A673 (cell line): ENCODE results near the gene AGMO. TPM values are rescaled to one million over a fixed set of nuclear protein-coding genes. Genes with fewer than 3 reads are reported as not detected.

Experiments
- BruUV-seq: library from RNA; stranded (reverse); fragments of 400-500 nt; replicated peaks from 2 replicates; lab custom pipeline; 2021; lab: Mats Ljungman, UMichigan
- CTCF ChIA-PET: fragments of 300-600 bp; sonication (Branson Sonifier 250); formaldehyde crosslinking; loops from one replicate; lab custom pipeline; 2022; ENCODE audit warnings: antibody characterized with exemption; lab: Charles Lee
- POLR2A ChIA-PET: fragments of 300-600 bp; sonication (Branson Sonifier 250); formaldehyde crosslinking; loops from one replicate; lab custom pipeline; 2022; ENCODE audit warnings: antibody characterized with exemption; ENCODE audit not compliant: low non-redundant PET; lab: Charles Lee
- DNase-seq: peaks from one replicate; pipeline ENCODE4 v3.0.0-alpha.2; 2015; ENCODE audit warnings: low spot score
- H3K27ac ChIP-seq: fragments of 200-600 bp; sonication (generic); 2 replicates; pipeline ENCODE4 v1.5.1; 2016; ENCODE audit warnings: mixed run types, low read depth, mild to moderate bottlenecking, mixed read lengths, antibody characterized with exemption, low read length; ENCODE audit not compliant: poor library complexity, severe bottlenecking
- H3K27me3 ChIP-seq: fragments of 200-600 bp; sonication (generic); replicated peaks from 2 replicates; pipeline ENCODE4 v1.6.1; 2017; ENCODE audit warnings: mixed run types, low read depth, mild to moderate bottlenecking, mixed read lengths, antibody characterized with exemption, low read length; ENCODE audit not compliant: insufficient read depth, poor library complexity
- H3K36me3 ChIP-seq: fragments of 200-600 bp; sonication (generic); 2 replicates; pipeline ENCODE4 v1.6.1; 2016; ENCODE audit warnings: mixed run types, mild to moderate bottlenecking, mixed read lengths, antibody characterized with exemption, low read length; ENCODE audit not compliant: insufficient read depth, poor library complexity, severe bottlenecking
- H3K4me1 ChIP-seq: fragments of 200-600 bp; sonication (generic); 2 replicates; pipeline ENCODE4 v1.6.1; 2017; ENCODE audit warnings: mixed run types, mild to moderate bottlenecking, mixed read lengths, antibody characterized with exemption, low read length; ENCODE audit not compliant: insufficient read depth, poor library complexity, severe bottlenecking
- H3K4me3 ChIP-seq: fragments of 200-600 bp; sonication (generic); 2 replicates; pipeline ENCODE4 v1.5.1; 2016; ENCODE audit warnings: low read depth, mixed run types, mild to moderate bottlenecking, mixed read lengths, low read length; ENCODE audit not compliant: poor library complexity, severe bottlenecking
- H3K9me3 ChIP-seq: fragments of 200-600 bp; sonication (generic); 2 replicates; pipeline ENCODE4 v1.6.1; 2016; ENCODE audit warnings: mixed run types, low read depth, mild to moderate bottlenecking, mixed read lengths, antibody characterized with exemption, low read length; ENCODE audit not compliant: poor library complexity, severe bottlenecking
- EZH2 ChIP-seq: fragments of 200-600 bp; sonication (generic); IDR thresholded peaks from 2 replicates; pipeline ENCODE4 v1.6.1; 2017; ENCODE audit warnings: borderline replicate concordance, low read depth, mild to moderate bottlenecking, mixed read lengths, antibody characterized with exemption, low read length; ENCODE audit not compliant: poor library complexity, severe bottlenecking
- intact Hi-C: fragments of 100-400 bp; cut with micrococcal nuclease; formaldehyde crosslinking; loops from one replicate; pipeline ENCODE4 v1.10.0; 2022; ENCODE audit not compliant: unreplicated experiment
- total RNA-seq: library from RNA; stranded (reverse); gene quantifications from 2 replicates; pipeline ENCODE4 v1.2.3, GENCODE V29; 2021
- TF ChIP-seq, protein P1 (sequence below): fragments of 300-800, 200-600 bp; sonication (generic); conservative IDR thresholded peaks from 2 replicates; pipeline ENCODE4 v1.5.1; 2017; ENCODE audit warnings: low read depth, mild to moderate bottlenecking, antibody characterized with exemption, low read length, moderate library complexity, mixed read lengths

The AGMO gene
- total RNA-seq, 1 experiment from 2014 or later, result not detected

DNA sequence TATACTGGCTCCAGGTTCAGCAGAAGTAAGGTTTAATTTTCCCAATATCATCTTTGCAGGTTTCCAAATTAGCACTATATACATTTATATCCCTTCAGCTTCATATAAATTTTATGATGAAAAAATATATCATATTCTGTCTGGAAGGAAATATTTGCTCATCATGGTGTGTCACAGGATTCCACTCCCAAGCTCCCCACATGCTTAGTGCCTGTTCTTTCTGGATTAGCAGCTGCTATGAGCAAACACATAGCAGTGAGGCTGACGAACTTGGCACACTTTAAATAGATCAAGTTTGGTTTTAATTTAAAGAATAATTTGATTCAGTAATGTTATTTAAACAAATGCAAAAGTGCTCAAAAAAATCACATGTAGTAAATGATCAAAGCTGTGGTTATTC, 251.9 kb downstream of the AGMO start:
- Histone ChIP-seq H3K4me1 (peaks cover 6% of the 10 kb centered on the region), H3K27ac (no peak overlapping the region), H3K36me3 (no peaks in the 10 kb centered on the region), H3K4me3 (no peak overlapping the region), H3K27me3 (no peaks in the 10 kb centered on the region), H3K9me3 (no peaks in the 10 kb centered on the region)
- DNase-seq, result no peak
- TF ChIP-seq, protein P1, sequence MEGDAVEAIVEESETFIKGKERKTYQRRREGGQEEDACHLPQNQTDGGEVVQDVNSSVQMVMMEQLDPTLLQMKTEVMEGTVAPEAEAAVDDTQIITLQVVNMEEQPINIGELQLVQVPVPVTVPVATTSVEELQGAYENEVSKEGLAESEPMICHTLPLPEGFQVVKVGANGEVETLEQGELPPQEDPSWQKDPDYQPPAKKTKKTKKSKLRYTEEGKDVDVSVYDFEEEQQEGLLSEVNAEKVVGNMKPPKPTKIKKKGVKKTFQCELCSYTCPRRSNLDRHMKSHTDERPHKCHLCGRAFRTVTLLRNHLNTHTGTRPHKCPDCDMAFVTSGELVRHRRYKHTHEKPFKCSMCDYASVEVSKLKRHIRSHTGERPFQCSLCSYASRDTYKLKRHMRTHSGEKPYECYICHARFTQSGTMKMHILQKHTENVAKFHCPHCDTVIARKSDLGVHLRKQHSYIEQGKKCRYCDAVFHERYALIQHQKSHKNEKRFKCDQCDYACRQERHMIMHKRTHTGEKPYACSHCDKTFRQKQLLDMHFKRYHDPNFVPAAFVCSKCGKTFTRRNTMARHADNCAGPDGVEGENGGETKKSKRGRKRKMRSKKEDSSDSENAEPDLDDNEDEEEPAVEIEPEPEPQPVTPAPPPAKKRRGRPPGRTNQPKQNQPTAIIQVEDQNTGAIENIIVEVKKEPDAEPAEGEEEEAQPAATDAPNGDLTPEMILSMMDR, result no peak
- TF ChIP-seq EZH2, result no peak
- intact Hi-C loops, result loop anchor here (5.0 kb wide), 1 partner anchor 247 kb away; no protein-coding TSS in a partner anchor
- CTCF ChIA-PET, result no interaction called here
- POLR2A ChIA-PET, result no interaction called here
- BruUV-seq, result no TSS peak

DNA sequence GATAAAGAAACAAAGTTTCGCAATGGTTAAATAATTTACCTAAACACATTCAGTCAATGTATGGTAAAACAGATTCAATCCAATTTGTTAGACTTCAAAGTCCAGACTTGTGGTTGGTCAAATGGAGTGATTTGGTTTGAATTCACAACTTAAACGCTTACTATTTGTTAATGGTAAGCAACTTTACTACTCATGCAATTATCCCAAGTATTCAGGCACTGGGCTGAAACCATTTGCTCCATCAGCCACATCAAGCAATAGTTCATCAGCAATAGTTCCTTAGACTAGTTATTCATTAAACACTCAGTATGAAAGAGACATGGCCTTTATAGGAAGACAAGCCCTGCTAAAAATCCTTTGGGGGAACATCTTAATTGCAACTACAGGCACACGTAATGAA, 253.0 kb downstream of the AGMO start:
- no peak overlapping the region for H3K4me3 ChIP-seq
- no peak for TF ChIP-seq EZH2
- TF ChIP-seq, protein P1, result no peak
- no peak overlapping the region for H3K27ac ChIP-seq
- H3K9me3 ChIP-seq, result no peaks in the 10 kb centered on the region
- intact Hi-C loops, result loop anchor here (5.0 kb wide), 1 partner anchor 248 kb away; no protein-coding TSS in a partner anchor
- CTCF ChIA-PET, result no interaction called here
- H3K27me3 ChIP-seq, result no peaks in the 10 kb centered on the region
- H3K36me3 ChIP-seq, result no peaks in the 10 kb centered on the region
- POLR2A ChIA-PET, result no interaction called here
- BruUV-seq, result no TSS peak
- DNase-seq, result no peak
- peaks cover 6% of the 10 kb centered on the region for H3K4me1 ChIP-seq

DNA sequence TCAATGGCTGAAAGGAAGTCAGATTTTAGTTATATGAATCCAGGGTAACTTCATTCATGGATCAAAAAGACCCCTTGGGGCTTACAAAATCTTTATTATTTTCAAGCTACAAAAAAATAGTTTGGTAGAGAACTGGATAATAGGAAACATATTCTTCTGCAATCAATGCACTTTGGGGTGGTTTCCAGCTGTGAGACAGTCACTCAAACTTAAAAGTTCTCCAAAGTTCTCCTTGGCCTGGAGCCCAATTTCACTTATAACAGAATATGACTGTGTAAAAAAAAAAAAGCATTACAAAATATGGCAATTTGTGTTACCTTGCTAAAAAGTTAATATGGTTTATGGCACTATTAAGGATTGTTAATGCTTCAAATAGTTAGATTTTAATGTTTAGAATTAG, 255.5 kb downstream of the AGMO start:
- Histone ChIP-seq H3K27ac (no peak overlapping the region), H3K4me1 (peaks cover 6% of the 10 kb centered on the region), H3K9me3 (no peaks in the 10 kb centered on the region), H3K4me3 (no peak overlapping the region), H3K27me3 (no peaks in the 10 kb centered on the region), H3K36me3 (no peaks in the 10 kb centered on the region)
- no peak for TF ChIP-seq EZH2
- TF ChIP-seq, protein P1, result no peak
- intact Hi-C loops, result loop anchor here (5.0 kb wide), 1 partner anchor 251 kb away; no protein-coding TSS in a partner anchor
- BruUV-seq, result no TSS peak
- peak; percentile 52 for DNase-seq
- CTCF ChIA-PET, result no interaction called here
- POLR2A ChIA-PET, result no interaction called here
